K562 (cell line): ENCODE results near the gene LENG9. TPM values are rescaled to one million over a fixed set of nuclear protein-coding genes. Genes with fewer than 3 reads are reported as not detected.
A peak's percentile ranks its signal among the peaks of the same experiment; 100 is the strongest.

ENCODE experiments used
- ATAC-seq: fragments of 200-7000 bp; cut with Tn5 transposase; 3 replicates; pipeline ENCODE4 v1.9.1; 2020; ENCODE audit warnings: moderate library complexity
- BruUV-seq: library from RNA; stranded (reverse); fragments of 400-500 nt; replicated peaks from 2 replicates; lab custom pipeline; 2021; lab: Mats Ljungman, UMichigan
- CTCF ChIA-PET: fragments of 300-600 bp; formaldehyde crosslinking; extraction: SDS; loops from one replicate; lab custom pipeline; 2021; ENCODE audit warnings: low intra/inter-chr PET ratio; lab: Yijun Ruan, JAX
- POLR2A ChIA-PET: fragments of 300-600, 350-650 bp; sonication (Branson Sonifier 250); formaldehyde crosslinking; extraction: SDS; loops from one replicate; lab custom pipeline; 2021; ENCODE audit warnings: antibody characterized with exemption, inconsistent platforms; lab: Yijun Ruan, JAX
- DNase-seq, 4 experiments: peaks; one replicate each; pipeline versions ENCODE4 v3.0.0 to v3.0.0-alpha.2; 2011 to 2018; ENCODE audit warnings: low spot score in 3 of 4, mixed read lengths in 3 of 4; ENCODE audit errors: extremely low read depth in 1 of 4
- FAIRE-seq: peaks from 2 replicates; lab custom pipeline; 2011; peaks lifted over from hg19 to GRCh38; lab: Jason Lieb, UNC
- H2AFZ ChIP-seq: 2 replicates; pipeline ENCODE4 v1.6.0; 2011; ENCODE audit warnings: low read depth, low read length, control low read depth, inconsistent platforms
- H3K27ac ChIP-seq: fragments of 200-600 bp; 3 replicates; pipeline ENCODE4 v1.8.0; 2011; ENCODE audit warnings: low read depth, mild to moderate bottlenecking, control low read depth, inconsistent platforms, low read length, moderate library complexity, mixed read lengths; ENCODE audit errors: extremely low read depth
- H3K27me3 ChIP-seq, 2 experiments: fragments of 300-600 bp in 1 of 2; 2 replicates in 1 of 2; 3 replicates in 1 of 2; pipeline versions ENCODE4 v1.6.0 to v1.8.0; 2011; ENCODE audit warnings: inconsistent platforms in 2 of 2, low read length in 2 of 2, mild to moderate bottlenecking in 1 of 2, mixed read lengths in 1 of 2, moderate library complexity in 1 of 2; ENCODE audit not compliant: control insufficient read depth in 2 of 2, insufficient read depth in 2 of 2
- H3K36me3 ChIP-seq: fragments of 300-600 bp; 3 replicates; pipeline ENCODE4 v1.8.0; 2011; ENCODE audit warnings: mild to moderate bottlenecking, low read length, inconsistent platforms; ENCODE audit not compliant: control insufficient read depth, insufficient read depth
- H3K4me1 ChIP-seq, 2 experiments: fragments of 200-600 bp in 1 of 2; replicated peaks in 1 of 2; 2 replicates in 1 of 2; 3 replicates in 1 of 2; pipeline versions ENCODE4 v1.5.1 to v1.8.0; 2011; ENCODE audit warnings: inconsistent platforms in 2 of 2, low read length in 2 of 2, mild to moderate bottlenecking in 1 of 2, mixed read lengths in 1 of 2, moderate library complexity in 1 of 2; ENCODE audit not compliant: control insufficient read depth in 2 of 2, insufficient read depth in 2 of 2
- H3K4me2 ChIP-seq: 2 replicates; pipeline ENCODE4 v1.6.1; 2011; ENCODE audit warnings: low read length, control low read depth, inconsistent platforms, mixed read lengths; ENCODE audit not compliant: insufficient read depth
- H3K4me3 ChIP-seq: fragments of 200-600 bp; sonication (generic), shearing (Covaris generic); 2 replicates; pipeline ENCODE4 v1.5.1; 2016; ENCODE audit warnings: control low read depth, inconsistent platforms
- H3K79me2 ChIP-seq: fragments of 200-600 bp; 3 replicates; pipeline ENCODE4 v1.8.0; 2011; ENCODE audit warnings: low read length, inconsistent platforms; ENCODE audit not compliant: control insufficient read depth, insufficient read depth
- H3K9ac ChIP-seq, 2 experiments: 2 replicates each; pipeline versions ENCODE4 v1.6.0 to v1.6.1; 2011; ENCODE audit warnings: low read depth in 2 of 2, low read length in 2 of 2, control low read depth in 1 of 2, inconsistent platforms in 1 of 2, mild to moderate bottlenecking in 1 of 2, mixed read lengths in 1 of 2; ENCODE audit not compliant: insufficient read depth in 1 of 2
- H3K9me1 ChIP-seq: one replicate; pipeline ENCODE4 v1.6.0; 2011; ENCODE audit warnings: inconsistent platforms, mild to moderate bottlenecking, low read length, moderate library complexity; ENCODE audit not compliant: control insufficient read depth, insufficient read depth
- H3K9me3 ChIP-seq: replicated peaks from 2 replicates; pipeline ENCODE4 v1.5.1; 2011; ENCODE audit warnings: low read depth, low read length, inconsistent platforms; ENCODE audit not compliant: control insufficient read depth, insufficient read depth
- H4K20me1 ChIP-seq: replicated peaks from 2 replicates; pipeline ENCODE4 v1.6.1; 2011; ENCODE audit warnings: low read length, inconsistent platforms, mixed read lengths; ENCODE audit not compliant: control insufficient read depth, insufficient read depth
- CAMTA2 ChIP-seq: fragments of 250-450 bp; sonication (Bioruptor Pico); conservative IDR thresholded peaks from 2 replicates; pipeline ENCODE4 v1.5.1; 2022
- KLF10 ChIP-seq: fragments of 250-450 bp; sonication (Bioruptor Pico); IDR thresholded peaks from 2 replicates; pipeline ENCODE4 v1.6.1; 2021; ENCODE audit warnings: matching md5 sums
- MTF1 ChIP-seq: fragments of 250-450 bp; sonication (Bioruptor Pico); IDR thresholded peaks from 2 replicates; pipeline ENCODE4 v1.9.0; 2021; ENCODE audit warnings: moderate library complexity, mild to moderate bottlenecking, inconsistent platforms, borderline replicate concordance
- NFE2L1 ChIP-seq: fragments of 450-650 bp; IDR thresholded peaks from 2 replicates; pipeline ENCODE4 v1.6.1; 2016; ENCODE audit warnings: missing genetic modification characterization, low read depth, mild to moderate bottlenecking, missing compliant biosample characterization, moderate library complexity, borderline replicate concordance
- RAD51 ChIP-seq: fragments of 450-650 bp; IDR thresholded peaks from 2 replicates; pipeline ENCODE4 v1.7.1; 2016; ENCODE audit warnings: low read depth, mild to moderate bottlenecking, borderline replicate concordance
- SIX5 ChIP-seq, 2 experiments: IDR thresholded peaks; 2 replicates each; pipeline ENCODE4 v1.6.1; 2011; ENCODE audit warnings: low read length in 2 of 2, borderline replicate concordance in 1 of 2, low read depth in 1 of 2, mild to moderate bottlenecking in 1 of 2, moderate library complexity in 1 of 2; ENCODE audit not compliant: insufficient read depth in 1 of 2
- ZNF165 ChIP-seq: fragments of 250-450 bp; sonication (Bioruptor Pico); IDR thresholded peaks from 2 replicates; pipeline ENCODE4 v1.4.0; 2020; ENCODE audit warnings: borderline replicate concordance
- ZNF253 ChIP-seq: fragments of 250-450 bp; sonication (Bioruptor Pico); conservative IDR thresholded peaks from 2 replicates; pipeline ENCODE4 v1.6.1; 2021; ENCODE audit warnings: mild to moderate bottlenecking
- ZNF311 ChIP-seq: fragments of 250-450 bp; sonication (Bioruptor Pico); IDR thresholded peaks from 2 replicates; pipeline ENCODE4 v1.4.0; 2020; ENCODE audit warnings: mild to moderate bottlenecking, moderate library complexity
- WGBS: fragments of 100-300 bp; shearing (Covaris generic); methylation state at CpG from one replicate; pipeline ENCODE4 v1.1.6; 2016; ENCODE audit warnings: low coverage, mixed read lengths; ENCODE audit not compliant: insufficient coverage; ENCODE audit errors: missing lambda C conversion rate; 5-methylcytosine and 5-hydroxymethylcytosine counted together
- in situ Hi-C: fragments of 300-500 bp; cut with MboI; formaldehyde crosslinking; loops from 4 replicates; pipeline ENCODE4 v1.15.0; 2018; ENCODE audit warnings: inconsistent platforms, mixed read lengths
- intact Hi-C: fragments of 100-400 bp; cut with micrococcal nuclease; formaldehyde crosslinking; loops from 2 replicates; pipeline ENCODE4 v1.14.2; 2022
- polyA plus RNA-seq, 8 experiments: library from polyadenylated mRNA; depleted of rRNA in 4 of 8; stranded (reverse) in 5 of 8; unstranded in 3 of 8; fragments of >200 nt; fragmentation: Nextera tagmentation in 2 of 8; fragmentation: Illumina TruSeq in 1 of 8; extraction: Ambion mirVana in 2 of 8; extraction: Trizol in 1 of 8; gene quantifications; 2 replicates each; pipeline versions ENCODE4 v1.2.1 to v1.2.3, GENCODE V29; 2011 to 2014; ENCODE audit warnings: inconsistent platforms in 1 of 8, missing spikeins in 1 of 8
- total RNA-seq, 7 experiments: library from RNA; depleted of rRNA in 6 of 7; stranded (reverse); fragments of >200 nt in 6 of 7; fragmentation: Illumina TruSeq in 2 of 7; extraction: Trizol in 2 of 7; gene quantifications; 2 replicates each; pipeline versions ENCODE4 v1.2.1 to v1.2.3, GENCODE V29; 2011 to 2021; ENCODE audit warnings: low replicate concordance in 1 of 7
- TF ChIP-seq, protein P1 (sequence below), 3 experiments: IDR thresholded peaks in 2 of 3; conservative IDR thresholded peaks in 1 of 3; 2 replicates each; pipeline ENCODE4 v1.5.1; 2011 to 2012; ENCODE audit warnings: low read length in 3 of 3, mild to moderate bottlenecking in 3 of 3, control low read depth in 2 of 3, improper control_type of control experiment in 1 of 3, inconsistent platforms in 1 of 3, low read depth in 1 of 3, mixed read lengths in 1 of 3, moderate library complexity in 1 of 3; ENCODE audit not compliant: insufficient read depth in 2 of 3
- TF ChIP-seq, protein P2 (sequence below): fragments of 450-650 bp; conservative IDR thresholded peaks from 2 replicates; pipeline ENCODE4 v1.6.1; 2016; ENCODE audit warnings: missing genetic modification characterization, low read depth, mild to moderate bottlenecking, missing compliant biosample characterization, moderate library complexity
- TF ChIP-seq, protein P3 (sequence below): sonication (generic); formaldehyde crosslinking; IDR thresholded peaks from 2 replicates; pipeline ENCODE4 v1.8.1; 2023; ENCODE audit warnings: mild to moderate bottlenecking, missing genetic modification reagents
- TF ChIP-seq, protein P4 (sequence below): sonication (generic); formaldehyde crosslinking; IDR thresholded peaks from 2 replicates; pipeline ENCODE4 v1.9.0; 2022; ENCODE audit warnings: mild to moderate bottlenecking, missing genetic modification reagents
- TF ChIP-seq, protein P5 (sequence below): fragments of 450-650 bp; IDR thresholded peaks from 2 replicates; pipeline ENCODE4 v1.6.1; 2016

LENG9 gene
- total and polyA plus RNA-seq, 9 of the 15 experiments (the other 6 are each of a cell fraction or from before 2014, with no cell fraction given), result 0.06 to 0.64 (median 0.33) TPM; not detected in 1

DNA sequence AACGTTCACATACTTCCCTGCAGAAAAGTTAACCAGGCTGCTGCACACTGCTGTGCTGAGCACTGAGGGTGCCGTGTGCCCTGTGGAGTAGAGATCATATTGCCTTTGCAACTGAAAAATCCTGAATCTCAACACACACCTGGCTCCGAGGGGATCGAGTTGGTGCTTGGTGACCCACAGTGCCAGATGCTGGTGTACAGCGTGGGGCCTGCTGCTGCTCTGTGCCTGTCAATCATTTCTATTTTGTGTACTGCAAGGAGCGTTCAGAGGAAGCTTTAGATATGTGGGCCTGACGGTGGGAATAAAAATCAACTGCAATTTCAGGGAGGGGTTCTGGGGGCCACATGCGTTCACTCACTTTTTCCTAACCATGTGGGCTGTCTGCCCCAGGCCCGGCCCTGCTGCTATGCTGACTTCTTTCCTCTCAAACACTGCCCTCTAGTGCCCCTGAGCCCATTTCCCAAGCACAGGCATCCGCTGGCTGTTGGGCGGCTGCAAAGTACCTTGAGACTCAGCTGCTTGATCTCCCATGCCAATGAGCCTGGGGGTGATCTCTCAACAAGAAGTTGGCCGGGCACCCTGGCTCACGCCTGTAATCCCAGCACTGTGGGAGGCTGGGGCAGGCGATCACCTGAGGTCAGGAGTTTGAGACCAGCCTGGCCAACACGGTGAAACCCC lies 24.3 kb downstream of the LENG9 start:
- ChIA-PET POLR2A (interaction anchor here (1.2 to 1.3 kb wide), 2 partner anchors 9 to 10 kb away, joined by 4 to 7 read pairs; partner anchors contain the start of gene LENG8), CTCF (no interaction called here)
- H3K9me3 ChIP-seq, result no peaks in the 10 kb centered on the region
- no peaks in the 10 kb centered on the region for H3K9me1 ChIP-seq
- H2AFZ ChIP-seq, result no peak overlapping the region
- WGBS, result 70% methylated on average over 15 of the region's 15 CpGs
- peaks cover 6% of the 10 kb centered on the region; the same call in 2 of the 3 replicates for H3K79me2 ChIP-seq
- ATAC-seq, result peak; percentile 91
- no peak for FAIRE-seq
- no peak overlapping the region; the same call in 1 of the 2 replicates for H3K4me2 ChIP-seq
- H3K36me3 ChIP-seq, result peaks cover 18% of the 10 kb centered on the region; the same call in 1 of the 3 replicates
- in situ Hi-C loops (no loop called here), intact Hi-C loops (no loop called here)
- no peak overlapping the region for H3K4me3 ChIP-seq
- H3K27me3 ChIP-seq, result no peaks in the 10 kb centered on the region
- no peak overlapping the region for H3K27ac ChIP-seq
- H3K9ac ChIP-seq, result peak overlapping the region in 1 of 2 experiments; percentile 81; a peak in 2 of 4 replicates
- H4K20me1 ChIP-seq, result peaks cover 5% of the 10 kb centered on the region; the same call in 1 of the 2 replicates
- peaks cover 0 to 20% of the 10 kb centered on the region in 2 experiments; a peak in 2 of 5 replicates for H3K4me1 ChIP-seq
- DNase-seq, result peak in 2 of 4 experiments; percentile 47 to 50
- no TSS peak for BruUV-seq
- no peak for TF ChIP-seq ZNF311 (CRISPR knock-in tag)
- no peak for TF ChIP-seq MTF1 (CRISPR knock-in tag)
- no peak for TF ChIP-seq CAMTA2 (CRISPR knock-in tag)
- TF ChIP-seq ZNF165 (CRISPR knock-in tag), result no peak
- TF ChIP-seq, protein P1, sequence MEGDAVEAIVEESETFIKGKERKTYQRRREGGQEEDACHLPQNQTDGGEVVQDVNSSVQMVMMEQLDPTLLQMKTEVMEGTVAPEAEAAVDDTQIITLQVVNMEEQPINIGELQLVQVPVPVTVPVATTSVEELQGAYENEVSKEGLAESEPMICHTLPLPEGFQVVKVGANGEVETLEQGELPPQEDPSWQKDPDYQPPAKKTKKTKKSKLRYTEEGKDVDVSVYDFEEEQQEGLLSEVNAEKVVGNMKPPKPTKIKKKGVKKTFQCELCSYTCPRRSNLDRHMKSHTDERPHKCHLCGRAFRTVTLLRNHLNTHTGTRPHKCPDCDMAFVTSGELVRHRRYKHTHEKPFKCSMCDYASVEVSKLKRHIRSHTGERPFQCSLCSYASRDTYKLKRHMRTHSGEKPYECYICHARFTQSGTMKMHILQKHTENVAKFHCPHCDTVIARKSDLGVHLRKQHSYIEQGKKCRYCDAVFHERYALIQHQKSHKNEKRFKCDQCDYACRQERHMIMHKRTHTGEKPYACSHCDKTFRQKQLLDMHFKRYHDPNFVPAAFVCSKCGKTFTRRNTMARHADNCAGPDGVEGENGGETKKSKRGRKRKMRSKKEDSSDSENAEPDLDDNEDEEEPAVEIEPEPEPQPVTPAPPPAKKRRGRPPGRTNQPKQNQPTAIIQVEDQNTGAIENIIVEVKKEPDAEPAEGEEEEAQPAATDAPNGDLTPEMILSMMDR (IDR thresholded peaks at IDR 0.05 in 2 of 3, conservative IDR thresholded peaks at IDR 0.05 in 1 of 3; ENCODE audit: insufficient read depth in 2 of 3, low read depth in 1 of 3, low read length in 3 of 3), result peak; percentile 45 to 63 (median 59); a peak in 5 of 6 replicates
- TF ChIP-seq SIX5 (IDR thresholded peaks at IDR 0.05; ENCODE audit: borderline replicate concordance in 1 of 2, insufficient read depth in 1 of 2, low read depth in 1 of 2, low read length in 2 of 2), result no peak
- no peak for TF ChIP-seq KLF10 (CRISPR knock-in tag)
- TF ChIP-seq, protein P2, sequence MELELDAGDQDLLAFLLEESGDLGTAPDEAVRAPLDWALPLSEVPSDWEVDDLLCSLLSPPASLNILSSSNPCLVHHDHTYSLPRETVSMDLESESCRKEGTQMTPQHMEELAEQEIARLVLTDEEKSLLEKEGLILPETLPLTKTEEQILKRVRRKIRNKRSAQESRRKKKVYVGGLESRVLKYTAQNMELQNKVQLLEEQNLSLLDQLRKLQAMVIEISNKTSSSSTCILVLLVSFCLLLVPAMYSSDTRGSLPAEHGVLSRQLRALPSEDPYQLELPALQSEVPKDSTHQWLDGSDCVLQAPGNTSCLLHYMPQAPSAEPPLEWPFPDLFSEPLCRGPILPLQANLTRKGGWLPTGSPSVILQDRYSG (tag), result no peak
- TF ChIP-seq NFE2L1 (tag), result no peak
- no peak for TF ChIP-seq RAD51
- TF ChIP-seq, protein P3, sequence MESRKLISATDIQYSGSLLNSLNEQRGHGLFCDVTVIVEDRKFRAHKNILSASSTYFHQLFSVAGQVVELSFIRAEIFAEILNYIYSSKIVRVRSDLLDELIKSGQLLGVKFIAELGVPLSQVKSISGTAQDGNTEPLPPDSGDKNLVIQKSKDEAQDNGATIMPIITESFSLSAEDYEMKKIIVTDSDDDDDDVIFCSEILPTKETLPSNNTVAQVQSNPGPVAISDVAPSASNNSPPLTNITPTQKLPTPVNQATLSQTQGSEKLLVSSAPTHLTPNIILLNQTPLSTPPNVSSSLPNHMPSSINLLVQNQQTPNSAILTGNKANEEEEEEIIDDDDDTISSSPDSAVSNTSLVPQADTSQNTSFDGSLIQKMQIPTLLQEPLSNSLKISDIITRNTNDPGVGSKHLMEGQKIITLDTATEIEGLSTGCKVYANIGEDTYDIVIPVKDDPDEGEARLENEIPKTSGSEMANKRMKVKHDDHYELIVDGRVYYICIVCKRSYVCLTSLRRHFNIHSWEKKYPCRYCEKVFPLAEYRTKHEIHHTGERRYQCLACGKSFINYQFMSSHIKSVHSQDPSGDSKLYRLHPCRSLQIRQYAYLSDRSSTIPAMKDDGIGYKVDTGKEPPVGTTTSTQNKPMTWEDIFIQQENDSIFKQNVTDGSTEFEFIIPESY, result peak; percentile 76; the same call in 1 of the 2 replicates
- TF ChIP-seq, protein P4, sequence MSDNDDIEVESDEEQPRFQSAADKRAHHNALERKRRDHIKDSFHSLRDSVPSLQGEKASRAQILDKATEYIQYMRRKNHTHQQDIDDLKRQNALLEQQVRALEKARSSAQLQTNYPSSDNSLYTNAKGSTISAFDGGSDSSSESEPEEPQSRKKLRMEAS, result peak; percentile 10; the same call in 1 of the 2 replicates
- TF ChIP-seq, protein P5, sequence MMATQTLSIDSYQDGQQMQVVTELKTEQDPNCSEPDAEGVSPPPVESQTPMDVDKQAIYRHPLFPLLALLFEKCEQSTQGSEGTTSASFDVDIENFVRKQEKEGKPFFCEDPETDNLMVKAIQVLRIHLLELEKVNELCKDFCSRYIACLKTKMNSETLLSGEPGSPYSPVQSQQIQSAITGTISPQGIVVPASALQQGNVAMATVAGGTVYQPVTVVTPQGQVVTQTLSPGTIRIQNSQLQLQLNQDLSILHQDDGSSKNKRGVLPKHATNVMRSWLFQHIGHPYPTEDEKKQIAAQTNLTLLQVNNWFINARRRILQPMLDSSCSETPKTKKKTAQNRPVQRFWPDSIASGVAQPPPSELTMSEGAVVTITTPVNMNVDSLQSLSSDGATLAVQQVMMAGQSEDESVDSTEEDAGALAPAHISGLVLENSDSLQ, result peak; percentile 82
- TF ChIP-seq ZNF253 (CRISPR knock-in tag), result no peak
